Measurements from ENCODE around the gene NRXN3. TPM values are rescaled to one million over a fixed set of nuclear protein-coding genes. Genes with fewer than 3 reads are reported as not detected.

The NRXN3 gene
- polyA plus RNA-seq, 1 of the 3 experiments (the other 2 are of a cell fraction): 1.6 TPM

GRCh38 chr14:79837699-79838098 lies 1667.5 kb downstream of the NRXN3 start:
- WGBS (ENCODE audit: low lambda C conversion rate): 15% methylated on average over 2 of the region's 2 CpGs
- Histone ChIP-seq H3K4me2 (no peak overlapping the region), H3K4me1 (ENCODE audit: control insufficient read depth in 1 of 2, insufficient read depth in 2 of 2, low read depth in 1 of 2, low read length in 1 of 2) (peaks cover 0 to 2% of the 10 kb centered on the region in 2 experiments; a peak in 2 of 4 replicates), H2AFZ (ENCODE audit: low read depth) (no peak overlapping the region), H3K27me3 (ENCODE audit: insufficient read depth) (no peaks in the 10 kb centered on the region), H3K9me3 (no peaks in the 10 kb centered on the region), H3F3A (replicated peaks; ENCODE audit: insufficient read depth) (no peaks in the 10 kb centered on the region), H3K9me2 (no peaks in the 10 kb centered on the region), H3K4me3 (ENCODE audit: low read depth in 2 of 2, low read length in 1 of 2) (no peak overlapping the region), H3K36me3 (replicated peaks in 1 of 2; ENCODE audit: control insufficient read depth in 1 of 2, insufficient read depth in 2 of 2, low read length in 1 of 2) (no peaks in the 10 kb centered on the region), H3K79me2 (ENCODE audit: insufficient read depth) (no peaks in the 10 kb centered on the region), H4K20me1 (ENCODE audit: insufficient read depth) (no peaks in the 10 kb centered on the region), H3K27ac (ENCODE audit: low read depth in 2 of 2, low read length in 1 of 2) (no peak overlapping the region), H3K9ac (no peak overlapping the region)
- TF ChIP-seq CHD2 (IDR thresholded peaks at IDR 0.05; ENCODE audit: low read length, partially characterized antibody): no peak
- TF ChIP-seq RFX5 (IDR thresholded peaks at IDR 0.05; ENCODE audit: low read length): no peak
- TF ChIP-seq TAF1 (IDR thresholded peaks at IDR 0.05; ENCODE audit: borderline replicate concordance, low read depth, low read length): no peak
- TF ChIP-seq PBX3 (IDR thresholded peaks at IDR 0.05): no peak
- no peak for TF ChIP-seq JUND (IDR thresholded peaks at IDR 0.05)
- no peak for TF ChIP-seq TEAD4 (IDR thresholded peaks at IDR 0.05; ENCODE audit: borderline replicate concordance, insufficient read depth)
- no peak for TF ChIP-seq GABPA (IDR thresholded peaks at IDR 0.05; ENCODE audit: low read depth)
- no peak for TF ChIP-seq RCOR1 (IDR thresholded peaks at IDR 0.05; ENCODE audit: low read length)
- DNase-seq: no peak
- ChIA-PET POLR2A (no interaction called here), CTCF (interaction anchor here (1.4 kb wide), 1 partner anchor 18 kb away, joined by 5 read pairs; no protein-coding TSS in a partner anchor)

GRCh38 chr14:79840103-79840502 lies 1669.9 kb downstream of the NRXN3 start:
- no peak overlapping the region for H3K4me3 ChIP-seq (ENCODE audit: low read depth in 2 of 2, low read length in 1 of 2)
- H3K9me3 ChIP-seq: no peaks in the 10 kb centered on the region
- H3K36me3 ChIP-seq (replicated peaks in 1 of 2; ENCODE audit: control insufficient read depth in 1 of 2, insufficient read depth in 2 of 2, low read length in 1 of 2): no peaks in the 10 kb centered on the region
- no peaks in the 10 kb centered on the region for H3K9me2 ChIP-seq
- H2AFZ ChIP-seq (ENCODE audit: low read depth): no peak overlapping the region
- TF ChIP-seq MEF2A (IDR thresholded peaks at IDR 0.05; ENCODE audit: borderline replicate concordance, low read depth): no peak
- no peak for TF ChIP-seq RFX5 (IDR thresholded peaks at IDR 0.05; ENCODE audit: low read length)
- TF ChIP-seq IRF3 (IDR thresholded peaks at IDR 0.05; ENCODE audit: low read depth, low read length): no peak
- TF ChIP-seq CHD2 (IDR thresholded peaks at IDR 0.05; ENCODE audit: low read length, partially characterized antibody): no peak
- TF ChIP-seq EZH2phosphoT487 (IDR thresholded peaks at IDR 0.05; ENCODE audit: borderline replicate concordance, low read depth): no peak
- no peak for TF ChIP-seq REST (IDR thresholded peaks at IDR 0.05; ENCODE audit: low read depth, low read length)
- POLR2A ChIA-PET: no interaction called here
- H3K4me1 ChIP-seq (ENCODE audit: control insufficient read depth in 1 of 2, insufficient read depth in 2 of 2, low read depth in 1 of 2, low read length in 1 of 2): peaks cover 0 to 2% of the 10 kb centered on the region in 2 experiments; a peak in 2 of 4 replicates
- H3K27me3 ChIP-seq (ENCODE audit: insufficient read depth): no peaks in the 10 kb centered on the region
- CTCF ChIA-PET: interaction anchor here (1.4 kb wide), 1 partner anchor 30 kb away, joined by 3 read pairs; no protein-coding TSS in a partner anchor
- no peaks in the 10 kb centered on the region for H3K79me2 ChIP-seq (ENCODE audit: insufficient read depth)
- no peak overlapping the region for H3K27ac ChIP-seq (ENCODE audit: low read depth in 2 of 2, low read length in 1 of 2)
- no peaks in the 10 kb centered on the region for H3F3A ChIP-seq (replicated peaks; ENCODE audit: insufficient read depth)
- no peak for DNase-seq
- H3K4me2 ChIP-seq: no peak overlapping the region
- no peaks in the 10 kb centered on the region for H4K20me1 ChIP-seq (ENCODE audit: insufficient read depth)
- H3K9ac ChIP-seq: no peak overlapping the region

Data from SK-N-SH (cell line).